Measurements from ENCODE around the gene DUS2.

Gene DUS2

DNA sequence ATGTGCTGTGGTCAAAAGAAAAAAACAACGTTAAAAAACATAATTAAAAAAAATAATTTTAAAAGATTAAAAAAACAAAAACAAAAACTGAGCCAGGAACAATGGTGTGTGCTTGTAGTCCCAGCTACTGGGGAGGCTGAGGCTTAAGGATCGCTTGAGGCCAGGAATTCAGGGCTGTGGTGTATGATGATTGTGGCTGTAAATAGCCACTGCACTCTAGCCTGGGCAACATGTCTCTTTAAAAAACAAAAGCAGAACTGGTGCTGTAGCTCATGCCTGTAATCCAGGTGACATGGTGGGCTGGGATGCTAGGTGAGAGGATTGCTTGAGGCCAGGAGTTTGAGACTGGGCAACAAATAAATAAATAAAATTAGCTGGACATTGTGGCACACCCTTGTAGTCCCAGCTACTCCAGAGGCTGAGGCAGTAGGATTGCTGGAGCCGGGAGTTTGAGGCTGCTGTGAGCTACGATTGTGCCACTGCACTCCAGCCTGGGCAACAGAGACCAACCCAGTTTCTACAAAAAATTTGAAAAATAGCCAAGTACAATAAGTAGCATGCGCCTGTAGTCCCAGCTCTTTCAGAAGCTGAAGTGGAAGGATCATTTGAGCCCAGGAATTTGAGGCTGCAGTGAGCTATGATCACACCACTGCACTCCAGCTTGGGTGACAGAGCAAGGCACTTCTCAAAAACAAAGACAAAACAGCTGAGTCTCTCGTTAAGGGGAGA, 105.7 kb downstream of the DUS2 start:
- Histone ChIP-seq H3K9me3 (ENCODE audit: insufficient read depth, low read depth, low read length) (no peaks in the 10 kb centered on the region), H3K27ac (ENCODE audit: low read length) (no peak overlapping the region), H3K36me3 (ENCODE audit: insufficient read depth, low read depth, low read length) (peaks cover 3% of the 10 kb centered on the region; the same call in 1 of the 2 replicates), H3K9ac (ENCODE audit: low read depth, low read length) (no peak overlapping the region), H3K27me3 (ENCODE audit: insufficient read depth, low read length) (no peaks in the 10 kb centered on the region), H3K4me3 (ENCODE audit: low read length) (no peak overlapping the region), H3K4me1 (ENCODE audit: insufficient read depth, low read length) (no peaks in the 10 kb centered on the region)
